HG03565 (cell line): ENCODE results near the gene CDH19.
A peak's percentile ranks its signal among the peaks of the same experiment; 100 is the strongest.

ENCODE experiments used
- ATAC-seq: cut with Tn5 transposase; IDR thresholded peaks from one replicate; pipeline ENCODE4 v1.9.1; 2021; ENCODE audit warnings: mild to moderate bottlenecking, moderate library complexity; ENCODE audit not compliant: unreplicated experiment

Gene CDH19

GRCh38 chr18:66603941-66604627 lies at the start of gene CDH19:
Gene CDH19, minus strand, starts transcription at chr18:66604090. Its CDS starts 31,886 bp downstream, at chr18:66572204.
- no peak for ATAC-seq

- no peak for ATAC-seq
Observed at GRCh38 chr18:66647671-66648070, 43.8 kb upstream of the CDH19 start.

GRCh38 chr18:66646609-66647008 lies 42.7 kb upstream of the CDH19 start:
- ATAC-seq, result no peak

- ATAC-seq, result no peak
Observed at GRCh38 chr18:66645983-66646382, 42.1 kb upstream of the CDH19 start.

GRCh38 chr18:66641056-66641455 lies 37.2 kb upstream of the CDH19 start:
- no peak for ATAC-seq

- no peak for ATAC-seq
Observed at GRCh38 chr18:66640431-66640830, 36.5 kb upstream of the CDH19 start.

- ATAC-seq, result no peak
Observed at GRCh38 chr18:66638856-66639629, 35.2 kb upstream of the CDH19 start.

GRCh38 chr18:66635342-66635741 lies 31.5 kb upstream of the CDH19 start:
- no peak for ATAC-seq

- ATAC-seq, result no peak
Observed at GRCh38 chr18:66632756-66633155, 28.9 kb upstream of the CDH19 start.

GRCh38 chr18:66630831-66631230 lies 26.9 kb upstream of the CDH19 start:
- no peak for ATAC-seq

GRCh38 chr18:66623821-66624220 lies 19.9 kb upstream of the CDH19 start:
- ATAC-seq, result no peak

GRCh38 chr18:66621816-66622576 lies 18.1 kb upstream of the CDH19 start:
- ATAC-seq, result no peak

GRCh38 chr18:66616523-66616983 lies 12.7 kb upstream of the CDH19 start:
- ATAC-seq, result peak; percentile 83

- ATAC-seq, result no peak
Observed at GRCh38 chr18:66615176-66615575, 11.3 kb upstream of the CDH19 start.

GRCh38 chr18:66607632-66608031 lies 3.7 kb upstream of the CDH19 start:
- no peak for ATAC-seq

- no peak for ATAC-seq
Observed at GRCh38 chr18:66601649-66602048, 2.2 kb downstream of the CDH19 start.

GRCh38 chr18:66599190-66599589 lies 4.7 kb downstream of the CDH19 start:
- no peak for ATAC-seq

- ATAC-seq, result no peak
Observed at GRCh38 chr18:66587430-66587829, 16.5 kb downstream of the CDH19 start.

GRCh38 chr18:66582211-66582610 lies 21.7 kb downstream of the CDH19 start:
- no peak for ATAC-seq

- no peak for ATAC-seq
Observed at GRCh38 chr18:66575263-66575662, 28.6 kb downstream of the CDH19 start.

- no peak for ATAC-seq
Observed at GRCh38 chr18:66571845-66572244, 32.0 kb downstream of the CDH19 start.

- no peak for ATAC-seq
Observed at GRCh38 chr18:66566616-66567015, 37.3 kb downstream of the CDH19 start.
